ENCODE measurements around the gene CRACDL. TPM values are rescaled to one million over a fixed set of nuclear protein-coding genes. Genes with fewer than 3 reads are reported as not detected.

CRACDL gene
- total RNA-seq (1 to 10 TPM; 1.1 to 1.2 TPM), polyA plus RNA-seq (1 to 10 TPM in 1 of 2 donors, under 1 TPM in 1; 0.25 to 1.3 TPM)

- ChIA-PET CTCF (ENCODE audit: partially characterized antibody) (no interaction called here), POLR2A (ENCODE audit: partially characterized antibody) (interaction anchor here (0.9 kb wide), 1 partner anchor 421 kb away, joined by 3 read pairs; no protein-coding TSS in a partner anchor)
- Histone ChIP-seq H3K27me3 (ENCODE audit: insufficient read depth, low read length) (peaks cover 22% of the 10 kb centered on the region), H3K27ac (ENCODE audit: low read depth, low read length) (no peak within 1 kb of the TSS), H3K9me3 (ENCODE audit: control insufficient read depth in 1 of 2, low read length in 2 of 2) (no peaks in the 10 kb centered on the region), H3K4me1 (ENCODE audit: insufficient read depth, low read length) (peaks cover 9% of the 10 kb centered on the region), H3K36me3 (ENCODE audit: insufficient read depth, low read length) (no peaks in the 10 kb centered on the region), H3K4me3 (ENCODE audit: low read length in 2 of 2) (no peak within 1 kb of the TSS)
- Mint-ChIP-seq H3K27me3 (peaks cover 40 to 65% of the 10 kb centered on the region in 2 donors), H3K4me1 (peaks cover 3 to 14% (median 5%) of the 10 kb centered on the region in 4 donors), H3K9me3 (no peaks in the 10 kb centered on the region), H3K4me3 (peak within 1 kb of the TSS; percentile 74 to 86 (median 80)), H3K36me3 (no peaks in the 10 kb centered on the region), H3K27ac (no peak within 1 kb of the TSS)
- intact Hi-C loops (cut with micrococcal nuclease), result no loop called here
- DNase-seq, result no peak
These were observed at the start of gene CRACDL for GRCh38 chr2:98935777-98936352. CRACDL (minus strand) TSS chr2:98936225; CDS start chr2:98846800, 89,425 bp downstream.

GRCh38 chr2:98975611-98976010 lies 39.6 kb upstream of the CRACDL start:
- H3K4me3 Mint-ChIP-seq, result no peak overlapping the region
- H3K27ac Mint-ChIP-seq, result no peak overlapping the region
- Histone ChIP-seq H3K9me3 (ENCODE audit: control insufficient read depth in 1 of 2, low read length in 2 of 2) (no peaks in the 10 kb centered on the region), H3K36me3 (ENCODE audit: insufficient read depth, low read length) (no peaks in the 10 kb centered on the region), H3K27me3 (ENCODE audit: insufficient read depth, low read length) (no peaks in the 10 kb centered on the region), H3K4me3 (ENCODE audit: low read length in 2 of 2) (no peak overlapping the region), H3K27ac (ENCODE audit: low read depth, low read length) (no peak overlapping the region), H3K4me1 (ENCODE audit: insufficient read depth, low read length) (no peaks in the 10 kb centered on the region)
- H3K27me3 Mint-ChIP-seq, result peaks cover 8 to 9% of the 10 kb centered on the region in 2 donors
- CTCF ChIA-PET (ENCODE audit: partially characterized antibody), result no interaction called here
- H3K4me1 Mint-ChIP-seq, result no peaks in the 10 kb centered on the region
- intact Hi-C loops (cut with micrococcal nuclease), result no loop called here
- peaks cover 15 to 19% of the 10 kb centered on the region in 2 donors for H3K36me3 Mint-ChIP-seq
- POLR2A ChIA-PET (ENCODE audit: partially characterized antibody), result interaction anchor here (0.6 kb wide), 1 partner anchor 165 kb away, joined by 3 read pairs; no protein-coding TSS in a partner anchor
- DNase-seq, result no peak
- peaks cover 4 to 62% (median 48%) of the 10 kb centered on the region in 8 donors for H3K9me3 Mint-ChIP-seq

GRCh38 chr2:98972582-98973167 lies 36.6 kb upstream of the CRACDL start:
- no peaks in the 10 kb centered on the region for H3K36me3 ChIP-seq (ENCODE audit: insufficient read depth, low read length)
- no peak overlapping the region for H3K4me3 ChIP-seq (ENCODE audit: low read length in 2 of 2)
- intact Hi-C loops (cut with micrococcal nuclease), result no loop called here
- Mint-ChIP-seq H3K4me3 (no peak overlapping the region), H3K4me1 (no peaks in the 10 kb centered on the region), H3K36me3 (peaks cover 12 to 22% of the 10 kb centered on the region in 2 donors), H3K9me3 (peaks cover 7 to 77% (median 66%) of the 10 kb centered on the region in 8 donors), H3K27ac (no peak overlapping the region), H3K27me3 (peaks cover 14% of the 10 kb centered on the region in 2 donors)
- H3K4me1 ChIP-seq (ENCODE audit: insufficient read depth, low read length), result no peaks in the 10 kb centered on the region
- H3K27me3 ChIP-seq (ENCODE audit: insufficient read depth, low read length), result no peaks in the 10 kb centered on the region
- POLR2A ChIA-PET (ENCODE audit: partially characterized antibody), result no interaction called here
- CTCF ChIA-PET (ENCODE audit: partially characterized antibody), result no interaction called here
- no peak for DNase-seq
- no peaks in the 10 kb centered on the region for H3K9me3 ChIP-seq (ENCODE audit: control insufficient read depth in 1 of 2, low read length in 2 of 2)
- no peak overlapping the region for H3K27ac ChIP-seq (ENCODE audit: low read depth, low read length)

- ChIA-PET POLR2A (ENCODE audit: partially characterized antibody) (no interaction called here), CTCF (ENCODE audit: partially characterized antibody) (no interaction called here)
- intact Hi-C loops (cut with micrococcal nuclease), result no loop called here
- H3K4me3 ChIP-seq (ENCODE audit: low read length in 2 of 2), result no peak overlapping the region
- H3K4me1 Mint-ChIP-seq, result no peaks in the 10 kb centered on the region
- no peak overlapping the region for H3K27ac ChIP-seq (ENCODE audit: low read depth, low read length)
- H3K27me3 ChIP-seq (ENCODE audit: insufficient read depth, low read length), result no peaks in the 10 kb centered on the region
- peaks cover 2 to 25% (median 14%) of the 10 kb centered on the region in 8 donors for H3K9me3 Mint-ChIP-seq
- DNase-seq, result no peak
- no peaks in the 10 kb centered on the region for H3K36me3 ChIP-seq (ENCODE audit: insufficient read depth, low read length)
- H3K27ac Mint-ChIP-seq, result no peak overlapping the region
- no peaks in the 10 kb centered on the region for H3K9me3 ChIP-seq (ENCODE audit: control insufficient read depth in 1 of 2, low read length in 2 of 2)
- no peaks in the 10 kb centered on the region for H3K4me1 ChIP-seq (ENCODE audit: insufficient read depth, low read length)
- no peak overlapping the region for H3K4me3 Mint-ChIP-seq
- no peaks in the 10 kb centered on the region for H3K36me3 Mint-ChIP-seq
- peaks cover 0 to 1% of the 10 kb centered on the region in 2 donors for H3K27me3 Mint-ChIP-seq
These were observed 23.9 kb upstream of the CRACDL start for GRCh38 chr2:98959810-98960507.

GRCh38 chr2:98952966-98953365 lies 16.9 kb upstream of the CRACDL start:
- Histone ChIP-seq H3K9me3 (ENCODE audit: control insufficient read depth in 1 of 2, low read length in 2 of 2) (no peaks in the 10 kb centered on the region), H3K27me3 (ENCODE audit: insufficient read depth, low read length) (no peaks in the 10 kb centered on the region), H3K4me3 (ENCODE audit: low read length in 2 of 2) (no peak overlapping the region), H3K27ac (ENCODE audit: low read depth, low read length) (no peak overlapping the region), H3K4me1 (ENCODE audit: insufficient read depth, low read length) (no peaks in the 10 kb centered on the region), H3K36me3 (ENCODE audit: insufficient read depth, low read length) (no peaks in the 10 kb centered on the region)
- H3K27me3 Mint-ChIP-seq, result peaks cover 14 to 23% of the 10 kb centered on the region in 2 donors
- H3K36me3 Mint-ChIP-seq, result no peaks in the 10 kb centered on the region
- intact Hi-C loops (cut with micrococcal nuclease), result no loop called here
- no peaks in the 10 kb centered on the region for H3K9me3 Mint-ChIP-seq
- POLR2A ChIA-PET (ENCODE audit: partially characterized antibody), result no interaction called here
- no peaks in the 10 kb centered on the region for H3K4me1 Mint-ChIP-seq
- CTCF ChIA-PET (ENCODE audit: partially characterized antibody), result no interaction called here
- no peak overlapping the region for H3K27ac Mint-ChIP-seq
- DNase-seq, result no peak
- no peak overlapping the region for H3K4me3 Mint-ChIP-seq

- ChIA-PET CTCF (ENCODE audit: partially characterized antibody) (no interaction called here), POLR2A (ENCODE audit: partially characterized antibody) (no interaction called here)
- Histone ChIP-seq H3K27me3 (ENCODE audit: insufficient read depth, low read length) (no peaks in the 10 kb centered on the region), H3K9me3 (ENCODE audit: control insufficient read depth in 1 of 2, low read length in 2 of 2) (no peaks in the 10 kb centered on the region), H3K36me3 (ENCODE audit: insufficient read depth, low read length) (no peaks in the 10 kb centered on the region), H3K4me3 (ENCODE audit: low read length in 2 of 2) (no peak overlapping the region), H3K4me1 (ENCODE audit: insufficient read depth, low read length) (no peaks in the 10 kb centered on the region), H3K27ac (ENCODE audit: low read depth, low read length) (no peak overlapping the region)
- Mint-ChIP-seq H3K27ac (no peak overlapping the region), H3K9me3 (no peaks in the 10 kb centered on the region), H3K27me3 (peaks cover 18 to 30% of the 10 kb centered on the region in 2 donors), H3K4me3 (no peak overlapping the region), H3K36me3 (no peaks in the 10 kb centered on the region), H3K4me1 (no peaks in the 10 kb centered on the region)
- no peak for DNase-seq
- intact Hi-C loops (cut with micrococcal nuclease), result no loop called here
These were observed 13.1 kb upstream of the CRACDL start for GRCh38 chr2:98948956-98949739.

- no peak for DNase-seq
- Histone ChIP-seq H3K27me3 (ENCODE audit: insufficient read depth, low read length) (no peaks in the 10 kb centered on the region), H3K36me3 (ENCODE audit: insufficient read depth, low read length) (no peaks in the 10 kb centered on the region), H3K27ac (ENCODE audit: low read depth, low read length) (no peak overlapping the region), H3K9me3 (ENCODE audit: control insufficient read depth in 1 of 2, low read length in 2 of 2) (no peaks in the 10 kb centered on the region), H3K4me3 (ENCODE audit: low read length in 2 of 2) (no peak overlapping the region), H3K4me1 (ENCODE audit: insufficient read depth, low read length) (no peaks in the 10 kb centered on the region)
- H3K4me3 Mint-ChIP-seq, result no peak overlapping the region
- no peaks in the 10 kb centered on the region for H3K36me3 Mint-ChIP-seq
- no peaks in the 10 kb centered on the region for H3K9me3 Mint-ChIP-seq
- POLR2A ChIA-PET (ENCODE audit: partially characterized antibody), result no interaction called here
- CTCF ChIA-PET (ENCODE audit: partially characterized antibody), result no interaction called here
- no peaks in the 10 kb centered on the region for H3K4me1 Mint-ChIP-seq
- H3K27ac Mint-ChIP-seq, result no peak overlapping the region
- H3K27me3 Mint-ChIP-seq, result peaks cover 20 to 28% of the 10 kb centered on the region in 2 donors
- intact Hi-C loops (cut with micrococcal nuclease), result no loop called here
These were observed 11.5 kb upstream of the CRACDL start for GRCh38 chr2:98947554-98947953.

All from CD4-positive, alpha-beta memory T cell (primary cell).